EL (cell line): Measurements from ENCODE around the gene FZR1.
"Not testable (repeated sequence)": the region's sequence is repeated elsewhere in the genome, so short reads cannot be mapped to it uniquely, and the experiment has no call there.

Experiments
- DNase-seq: peaks from one replicate; pipeline ENCODE4 v3.0.0-alpha.2; 2016

Gene FZR1

DNA sequence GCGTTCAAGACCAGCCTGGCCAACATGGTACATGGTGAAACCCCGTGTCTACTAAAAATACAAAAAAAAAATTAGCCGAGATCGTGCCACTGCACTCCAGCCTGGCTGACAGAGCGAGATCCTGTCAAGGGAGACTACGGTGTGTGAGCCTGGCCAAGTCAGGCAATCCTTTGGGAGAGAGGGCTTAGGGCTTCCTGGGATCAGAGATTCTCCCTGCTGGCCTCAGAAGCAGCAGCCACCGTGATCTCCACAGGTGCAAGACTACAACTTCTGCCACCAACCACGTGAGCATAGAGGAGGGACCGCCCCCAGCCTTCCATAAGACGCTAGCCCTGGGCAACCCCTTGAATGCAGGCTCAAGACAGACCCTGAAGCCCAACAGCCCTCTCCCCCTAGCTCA, 43.7 kb downstream of the FZR1 start:
- DNase-seq: no peak

DNA sequence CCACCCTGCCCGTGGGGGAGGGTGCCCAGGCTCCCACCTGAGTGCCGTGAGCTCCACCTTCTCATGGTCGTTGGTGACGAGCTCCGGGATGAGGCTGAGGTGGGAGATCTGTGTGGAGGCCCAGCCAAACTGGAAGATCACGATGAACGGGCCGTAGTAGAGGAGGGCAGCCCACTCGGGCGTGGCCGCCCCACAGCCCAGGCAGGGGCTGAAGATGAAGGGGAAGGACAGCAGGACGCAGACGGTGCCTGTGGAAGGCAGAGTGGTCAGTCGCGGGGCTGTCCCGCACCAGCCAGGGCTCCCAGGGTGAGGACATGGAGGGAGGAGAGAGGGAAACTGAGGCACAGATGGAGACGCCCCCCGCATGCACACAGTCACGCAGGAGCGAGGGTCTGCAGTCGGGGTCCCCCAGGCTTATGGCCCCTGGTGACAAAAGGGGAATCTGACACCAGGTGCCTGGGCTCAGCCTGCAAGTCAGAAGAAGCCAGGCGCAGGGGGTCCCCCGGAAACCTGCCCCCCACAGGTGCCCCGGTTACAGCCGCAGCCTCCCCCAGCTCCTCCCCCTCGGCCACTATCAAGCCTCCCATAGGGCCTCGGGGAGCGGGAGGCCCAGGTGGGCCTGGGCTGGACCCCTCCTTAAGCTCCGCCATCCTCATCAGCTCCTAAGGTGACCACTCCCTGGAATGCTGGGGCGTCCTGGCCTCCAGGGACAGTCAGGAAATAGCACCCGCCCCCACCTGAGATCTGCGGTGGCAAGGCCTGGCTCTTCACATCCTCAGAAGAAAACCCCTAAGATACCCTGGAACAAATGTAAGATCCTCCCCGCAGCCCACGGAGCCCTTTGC, 45.1 kb downstream of the FZR1 start:
- DNase-seq: no peak

DNA sequence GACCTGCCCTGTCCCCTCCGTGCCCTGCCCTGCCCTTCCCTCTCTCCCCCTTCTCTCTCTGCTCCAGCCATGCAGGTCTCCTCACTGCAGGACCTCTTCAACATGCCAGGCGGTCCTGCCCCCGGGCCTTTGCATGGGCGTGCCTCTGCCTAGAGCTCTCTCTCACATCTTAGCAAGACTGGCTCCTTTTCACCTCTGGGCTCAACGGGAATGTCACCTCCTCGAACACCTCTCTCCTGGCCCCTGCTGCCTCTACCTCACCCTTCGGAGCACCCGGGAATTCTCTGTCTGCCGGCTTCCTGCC, 45.6 kb downstream of the FZR1 start:
- DNase-seq: no peak

DNA sequence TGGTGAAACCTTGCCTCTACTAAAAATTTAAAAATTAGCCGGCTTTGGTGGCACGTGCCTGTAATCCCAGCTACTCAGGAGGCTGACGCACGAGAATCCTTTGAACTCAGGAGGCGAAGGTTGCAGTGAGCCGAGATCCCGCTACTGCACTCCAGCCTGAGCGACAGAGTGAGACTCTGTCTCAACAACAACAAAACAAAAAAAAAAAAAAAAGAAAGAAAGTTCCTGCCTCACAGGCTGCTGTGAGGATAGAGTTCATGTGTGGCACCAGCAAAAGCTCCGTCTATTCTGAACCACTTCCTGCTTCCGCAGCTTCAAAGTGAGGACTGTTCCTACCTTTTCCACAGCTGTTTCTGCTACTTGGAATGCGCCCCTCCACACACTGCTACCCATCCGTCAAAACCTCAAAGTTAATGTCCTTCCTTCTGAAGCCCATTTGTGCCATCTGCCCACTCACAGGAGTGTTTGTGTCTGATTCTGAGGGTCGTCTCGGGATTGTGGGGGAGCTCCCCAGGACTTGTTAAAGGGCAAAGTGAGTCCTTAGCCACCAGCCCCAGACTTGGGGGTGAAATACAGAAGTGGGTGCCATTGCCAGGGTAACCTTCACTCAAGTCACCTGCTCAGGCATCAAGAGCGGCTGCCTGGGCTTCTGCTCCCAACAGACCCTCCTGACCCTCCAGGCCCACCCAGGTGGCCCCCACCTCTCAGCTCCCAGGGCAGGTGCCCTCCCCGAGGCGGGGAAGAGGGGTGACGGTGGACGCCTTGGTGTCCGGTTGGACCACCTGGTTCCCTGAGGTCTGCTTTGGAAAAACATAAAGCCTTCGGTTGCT, 48.4 kb downstream of the FZR1 start:
- DNase-seq: no peak

DNA sequence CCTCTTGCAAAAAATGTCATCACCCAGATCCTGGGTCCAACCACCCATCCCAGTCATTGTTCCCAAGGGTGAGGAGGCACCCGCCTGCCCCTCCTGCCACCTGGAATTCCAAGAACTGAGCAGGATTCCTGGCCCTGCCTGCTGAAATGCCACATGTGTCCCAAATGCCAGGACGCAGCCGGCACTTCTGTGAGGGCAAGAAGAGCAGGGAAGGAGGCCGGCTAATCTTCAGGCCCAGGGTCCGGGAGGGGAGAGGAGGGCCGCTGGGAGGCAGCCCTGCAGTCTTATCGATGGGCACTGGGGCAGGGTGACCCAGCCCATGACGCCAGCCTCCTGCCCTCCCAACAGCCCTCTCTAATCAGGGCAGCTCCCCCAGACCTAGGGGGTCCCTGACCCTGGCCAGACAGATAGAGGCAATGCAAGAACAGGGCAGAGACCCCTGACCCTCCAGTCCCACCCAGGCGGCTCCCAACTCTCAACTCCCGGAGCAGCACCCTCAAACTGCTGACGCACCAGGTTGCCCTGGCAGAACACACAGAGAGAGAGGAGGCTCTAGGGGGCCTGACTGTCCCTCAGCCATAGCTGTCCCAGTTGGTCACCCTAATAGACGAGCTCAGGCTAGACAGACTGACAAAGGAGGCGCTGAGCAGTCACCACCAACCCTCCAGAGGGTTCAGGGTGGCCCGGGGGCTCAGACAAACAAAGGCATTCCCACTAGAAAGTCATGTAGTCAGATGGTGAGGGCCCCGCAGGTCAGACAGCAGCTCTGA, 49.7 kb downstream of the FZR1 start:
- no peak for DNase-seq

DNA sequence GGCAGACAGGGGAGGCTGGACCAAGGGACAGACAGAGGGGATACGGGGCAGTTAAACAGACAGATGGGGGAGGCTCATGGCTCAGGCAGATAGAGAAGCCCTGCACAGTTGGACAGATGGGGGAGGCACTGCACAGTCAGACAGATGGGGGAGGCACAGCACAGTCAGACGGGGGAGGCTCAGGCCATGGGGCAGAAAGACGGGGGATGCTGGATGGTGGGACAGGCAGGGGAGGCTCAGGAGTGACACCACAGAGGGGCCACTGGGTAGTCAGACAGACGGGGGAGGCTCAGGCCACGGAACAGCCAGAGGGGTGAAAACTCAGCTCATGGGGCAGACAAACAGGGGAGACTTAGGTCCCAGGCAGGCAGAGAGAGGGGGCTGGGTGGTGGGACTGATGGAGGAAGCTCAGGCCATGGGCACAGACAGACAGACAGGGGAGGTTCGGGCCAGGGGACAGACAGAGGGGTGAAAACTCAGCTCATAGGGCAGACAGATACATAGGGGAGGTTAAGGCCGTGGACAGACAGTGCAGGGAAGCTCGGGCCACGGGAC, 50.4 kb downstream of the FZR1 start:
- DNase-seq: no peak

DNA sequence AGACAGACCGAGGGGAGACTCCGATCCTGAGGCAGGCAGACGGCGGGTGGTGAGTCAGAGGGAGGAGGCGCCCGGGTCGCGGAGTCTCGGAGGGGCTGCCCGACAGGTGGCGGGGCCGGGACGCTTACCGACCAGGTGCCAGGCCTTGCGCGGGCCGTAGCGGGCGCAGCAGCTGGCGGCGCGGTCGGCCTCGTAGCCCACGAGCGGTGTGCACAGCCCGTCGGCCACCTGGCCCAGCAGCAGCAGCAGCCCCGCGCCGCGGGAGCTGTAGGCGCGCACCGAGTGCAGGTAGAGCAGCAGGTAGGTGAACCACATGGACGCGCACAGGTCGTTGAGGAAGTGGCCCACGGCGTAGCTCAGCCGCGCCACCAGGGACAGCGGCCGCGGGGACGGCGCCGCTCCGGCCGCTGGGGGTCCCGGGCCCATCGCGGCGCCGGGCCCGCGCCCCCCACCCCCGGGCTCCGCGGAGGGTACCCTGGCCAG, 50.9 kb downstream of the FZR1 start:
- DNase-seq: peak; percentile 61

DNA sequence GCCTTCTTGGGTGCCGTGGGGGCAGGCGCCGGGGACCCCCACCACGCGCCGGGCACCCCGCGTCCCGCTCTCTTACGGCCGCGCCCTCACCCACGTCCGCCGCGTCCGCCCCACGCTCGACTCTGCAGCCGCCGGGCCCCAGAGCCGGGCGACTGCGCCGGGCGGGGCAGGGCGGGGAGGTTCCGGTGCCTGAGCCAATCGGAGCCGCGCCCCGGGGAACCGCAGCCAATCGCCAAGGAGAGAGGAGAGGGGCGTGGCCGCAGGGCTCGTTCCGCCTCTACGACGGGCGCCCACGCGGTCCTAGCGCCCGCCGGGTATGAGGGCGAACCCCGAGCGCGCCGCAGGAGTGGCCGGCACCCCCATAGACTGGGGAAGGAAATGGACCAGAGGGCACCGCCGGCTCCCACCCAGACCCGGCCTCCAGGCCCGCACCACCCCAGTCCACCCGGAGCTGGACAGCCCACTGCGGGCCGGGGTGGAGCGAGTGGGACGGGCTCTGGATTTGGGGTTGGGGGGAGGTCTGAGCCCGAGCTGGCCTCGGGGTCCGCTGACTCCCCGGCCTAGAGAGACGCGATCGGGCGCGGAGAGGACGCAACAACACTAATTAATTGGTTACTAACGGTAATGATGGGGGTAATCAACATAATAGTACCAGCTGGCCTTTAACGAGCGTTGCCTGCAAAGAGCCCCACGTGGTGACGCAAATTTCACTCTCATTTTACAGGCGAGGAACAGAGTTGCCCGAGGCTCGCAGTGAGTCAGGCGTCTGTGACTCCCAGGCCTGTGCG, 51.5 kb downstream of the FZR1 start, which contains the start of gene MFSD12:
TSS of gene MFSD12 (minus strand) at position 126 of the 788 bp plus-strand sequence. CDS start 183 bp downstream, outside the sequence.
- peak; percentile 95 for DNase-seq

DNA sequence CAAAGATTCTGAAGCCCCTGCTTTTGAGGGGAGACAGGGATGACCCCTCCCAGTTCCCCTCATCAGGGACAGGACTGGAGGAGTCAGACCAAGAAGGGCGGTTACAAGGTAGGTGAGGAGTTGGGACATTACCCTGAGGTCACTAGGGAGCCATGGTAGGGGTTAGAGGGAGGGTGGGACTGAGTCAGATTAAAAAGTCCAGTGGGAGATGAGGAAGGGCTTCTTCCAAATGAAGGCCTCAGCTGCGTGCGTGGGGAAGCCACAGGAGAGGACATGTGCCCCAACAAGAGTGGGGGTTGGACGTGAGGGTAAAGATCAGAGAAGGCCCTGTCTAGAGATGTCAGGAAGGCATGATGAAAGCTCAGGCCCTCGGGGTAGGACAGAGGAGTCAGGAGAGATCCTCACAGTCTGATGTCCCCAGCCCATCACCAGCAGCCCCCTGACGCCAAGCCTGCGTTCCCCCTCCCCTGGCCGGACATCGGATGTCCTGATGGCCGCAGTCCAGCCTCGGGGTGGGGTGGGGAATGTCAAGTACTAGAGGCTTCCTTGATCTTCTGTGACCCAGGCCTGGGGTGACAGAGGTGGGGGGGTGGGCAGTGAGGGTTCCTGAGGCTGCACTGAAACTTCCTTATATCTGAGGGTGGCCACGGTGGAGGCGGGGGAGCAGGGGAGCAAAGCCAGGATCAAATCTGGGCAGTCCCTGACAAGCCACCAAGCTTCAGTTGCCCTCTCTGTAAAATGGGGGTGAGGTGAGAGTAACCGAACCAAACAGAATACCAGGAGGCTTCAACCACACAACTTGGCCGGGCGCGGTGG, 57.8 kb downstream of the FZR1 start:
- no peak for DNase-seq

DNA sequence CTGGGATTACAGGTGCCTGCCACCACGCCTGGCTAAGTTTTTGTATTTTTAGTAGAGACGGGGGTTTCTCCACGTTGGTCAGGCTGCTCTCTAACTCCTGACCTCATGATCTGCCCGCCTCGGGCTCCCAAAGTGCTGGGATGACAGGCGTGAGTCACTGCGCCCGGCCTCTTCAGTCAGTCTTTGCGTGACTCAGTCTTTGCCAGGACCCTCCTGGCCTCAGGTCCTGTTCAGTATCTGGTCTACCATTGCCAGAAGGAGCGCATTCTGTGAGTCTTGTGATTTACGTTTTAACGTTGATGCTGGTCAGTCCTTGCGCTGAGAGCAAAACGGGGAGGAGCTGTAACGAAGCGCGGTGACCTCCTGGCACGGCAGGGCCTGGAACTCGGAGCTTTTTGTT, 59.0 kb downstream of the FZR1 start:
- DNase-seq: peak; percentile 96

DNA sequence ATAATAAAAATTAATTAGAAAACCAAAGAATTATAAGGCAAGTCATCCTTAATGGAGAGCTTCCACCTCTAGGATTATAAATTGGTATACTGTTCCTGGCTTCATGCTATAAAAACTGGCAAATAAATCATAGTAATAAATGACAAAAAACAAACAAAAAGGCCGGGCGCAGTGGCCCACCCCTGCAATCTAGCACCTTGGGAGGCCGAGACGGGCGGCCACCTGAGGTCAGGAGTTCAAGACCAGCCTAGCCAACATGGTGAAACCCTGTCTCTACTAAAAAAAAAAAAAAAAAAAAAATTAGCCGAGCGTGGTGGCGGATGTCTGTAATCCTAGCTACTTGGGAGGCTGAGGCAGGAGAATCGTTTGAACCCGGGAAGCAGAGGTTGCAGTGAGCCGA, 63.9 kb downstream of the FZR1 start:
- not testable (repeated sequence) for DNase-seq

DNA sequence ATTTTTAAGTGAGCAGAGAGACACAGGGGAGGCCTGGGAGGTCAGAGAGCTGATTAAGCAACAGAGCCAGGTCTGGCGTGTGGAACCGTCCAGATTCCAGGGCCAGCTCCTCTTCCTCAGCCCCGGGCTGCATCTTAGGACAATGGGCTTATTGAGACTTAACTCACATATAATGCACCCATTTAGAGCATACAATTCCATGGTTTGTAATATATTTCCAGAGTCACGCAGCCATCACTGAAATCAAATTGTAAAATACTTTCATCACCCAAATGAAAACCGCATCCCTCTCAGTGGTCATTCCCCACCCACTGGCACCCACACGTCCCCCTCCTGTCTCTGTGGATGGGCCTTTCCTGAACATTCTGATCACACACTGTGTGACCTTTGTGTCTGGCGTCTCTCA, 64.5 kb downstream of the FZR1 start:
- no peak for DNase-seq

DNA sequence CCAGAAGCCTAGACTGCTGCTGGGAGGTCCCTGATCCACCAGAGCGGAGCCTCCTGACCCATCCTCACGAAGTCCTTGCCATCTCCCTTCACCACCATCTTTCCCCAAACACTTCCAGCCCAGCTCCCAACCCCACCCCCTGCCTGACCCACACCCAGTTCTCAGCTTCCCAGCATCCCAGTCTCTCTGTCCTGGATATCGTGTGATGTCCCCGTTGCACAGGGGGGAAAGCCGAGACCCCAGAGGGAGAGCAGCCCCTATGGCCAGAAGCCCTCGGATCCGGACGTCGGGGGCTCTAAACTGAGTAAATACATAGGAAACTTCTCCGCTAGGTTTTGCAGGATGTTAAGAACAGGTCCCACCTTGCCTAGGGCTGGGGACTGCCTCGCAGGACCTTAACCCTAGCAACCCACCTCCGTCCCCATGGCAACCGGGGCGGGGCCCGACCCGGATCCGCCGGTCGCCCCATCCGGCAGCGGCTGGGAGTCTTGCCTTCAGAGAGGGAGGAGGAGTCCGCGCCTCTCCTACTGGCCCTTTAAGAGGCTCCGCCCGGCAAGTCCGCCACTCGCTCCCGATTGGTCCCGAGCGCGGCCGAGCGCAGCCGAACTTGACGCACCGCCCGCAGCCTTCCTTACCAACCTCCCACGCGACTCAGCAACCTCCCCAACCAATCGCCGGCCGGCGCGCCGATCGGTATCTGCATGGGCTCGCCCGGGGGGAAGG, 66.2 kb downstream of the FZR1 start:
- peak; percentile 100 for DNase-seq

DNA sequence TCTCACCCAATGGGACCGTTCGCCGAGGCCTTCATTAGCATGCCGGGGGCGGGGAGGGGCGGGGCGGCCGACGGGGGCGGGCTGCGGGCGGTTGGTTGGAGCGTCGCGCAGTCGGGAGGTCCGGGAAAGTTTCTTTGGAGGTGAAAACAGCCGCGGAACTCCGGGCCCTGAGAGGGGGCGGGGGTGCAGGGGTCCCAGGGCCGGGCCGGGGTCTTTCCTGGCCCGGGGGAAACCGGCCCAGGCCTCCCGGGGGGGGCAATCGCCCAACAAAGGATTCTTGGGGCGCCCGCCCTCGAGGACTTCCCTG, 66.7 kb downstream of the FZR1 start, which contains the start of gene HMG20B:
TSS of gene HMG20B (plus strand) at position 90 of the 307 bp plus-strand sequence. CDS start 366 bp downstream, outside the sequence.
- no peak for DNase-seq

DNA sequence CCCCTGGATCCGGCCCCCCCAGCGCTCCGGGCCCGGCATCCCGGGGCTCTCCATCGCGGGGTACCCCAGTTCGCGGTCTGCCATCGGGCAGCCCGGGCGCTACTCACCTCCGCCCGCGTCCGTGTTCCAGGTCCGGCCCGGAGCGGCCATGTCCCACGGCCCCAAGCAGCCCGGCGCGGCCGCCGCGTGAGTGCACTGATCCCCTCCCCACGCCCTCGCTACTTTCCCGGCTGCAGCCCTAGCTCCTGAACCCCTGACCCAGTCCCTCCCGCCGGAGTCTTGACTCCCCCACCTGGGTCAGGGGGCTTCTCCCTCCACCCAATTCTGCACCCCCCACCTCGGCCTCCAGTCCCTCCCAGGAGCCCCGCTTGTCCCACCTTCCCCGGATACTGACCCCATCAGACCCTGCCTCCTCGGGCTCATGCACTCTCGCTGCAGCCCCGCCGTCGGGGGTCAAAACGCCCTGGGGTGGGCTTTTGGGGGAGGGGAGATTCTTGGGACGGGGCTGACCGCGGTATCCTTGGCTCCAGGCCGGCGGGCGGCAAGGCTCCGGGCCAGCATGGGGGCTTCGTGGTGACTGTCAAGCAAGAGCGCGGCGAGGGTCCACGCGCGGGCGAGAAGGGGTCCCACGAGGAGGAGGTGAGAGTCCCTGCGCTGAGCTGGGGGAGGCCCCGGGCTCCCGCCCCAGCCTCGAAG, 67.2 kb downstream of the FZR1 start:
- DNase-seq: no peak

DNA sequence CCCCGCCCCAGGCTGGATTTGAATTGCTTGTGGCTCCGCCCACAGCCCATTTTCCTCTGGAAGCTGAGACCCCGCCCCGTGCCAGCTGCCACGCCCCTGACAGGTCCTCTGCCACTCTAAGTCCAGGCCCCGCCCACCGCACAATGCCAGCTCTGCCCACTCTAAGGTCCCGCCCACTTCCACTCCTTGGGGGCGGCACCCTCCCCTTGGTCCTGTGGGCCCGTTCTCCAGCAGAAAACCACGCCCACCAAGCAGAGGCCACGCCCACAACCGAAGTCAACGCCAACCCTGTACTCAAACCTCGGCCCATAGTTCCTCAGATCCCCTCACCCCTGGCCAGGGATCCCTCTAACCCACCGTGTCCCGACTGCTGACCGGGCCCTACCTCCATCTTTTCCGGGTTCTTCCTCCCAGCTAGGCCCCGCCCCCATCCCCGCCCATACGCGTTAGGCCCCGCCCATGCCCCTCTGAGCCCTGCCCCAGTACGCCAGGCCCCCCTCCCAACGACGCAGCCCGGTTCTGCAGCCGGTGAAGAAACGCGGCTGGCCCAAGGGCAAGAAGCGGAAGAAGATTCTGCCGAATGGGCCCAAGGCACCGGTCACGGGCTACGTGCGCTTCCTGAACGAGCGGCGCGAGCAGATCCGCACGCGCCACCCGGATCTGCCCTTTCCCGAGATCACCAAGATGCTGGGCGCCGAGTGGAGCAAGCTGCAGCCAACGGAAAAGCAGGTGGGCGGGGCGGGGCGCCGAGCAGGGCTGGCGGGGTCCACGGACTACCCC, 67.9 kb downstream of the FZR1 start:
- DNase-seq: peak; percentile 96

DNA sequence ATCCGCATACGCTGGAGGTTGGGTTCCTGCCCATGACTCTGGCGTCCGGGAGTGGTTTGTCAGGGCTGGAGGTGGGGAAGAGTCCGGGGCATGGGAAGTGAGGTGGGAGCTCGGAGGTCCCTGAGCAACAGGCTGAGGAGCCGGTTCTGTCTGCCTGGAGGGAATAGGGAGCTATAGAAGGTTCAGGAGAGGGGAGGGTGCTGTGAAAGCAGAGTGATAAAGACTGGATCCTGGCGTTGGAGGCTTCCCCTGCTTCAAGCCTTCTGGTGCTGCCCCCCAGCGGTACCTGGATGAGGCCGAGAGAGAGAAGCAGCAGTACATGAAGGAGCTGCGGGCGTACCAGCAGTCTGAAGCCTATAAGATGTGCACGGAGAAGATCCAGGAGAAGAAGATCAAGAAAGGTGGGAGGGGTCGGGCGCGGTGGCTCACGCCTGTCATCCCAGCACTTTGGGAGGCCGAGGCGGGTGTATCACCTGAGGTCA, 69.2 kb downstream of the FZR1 start:
- no peak for DNase-seq

DNA sequence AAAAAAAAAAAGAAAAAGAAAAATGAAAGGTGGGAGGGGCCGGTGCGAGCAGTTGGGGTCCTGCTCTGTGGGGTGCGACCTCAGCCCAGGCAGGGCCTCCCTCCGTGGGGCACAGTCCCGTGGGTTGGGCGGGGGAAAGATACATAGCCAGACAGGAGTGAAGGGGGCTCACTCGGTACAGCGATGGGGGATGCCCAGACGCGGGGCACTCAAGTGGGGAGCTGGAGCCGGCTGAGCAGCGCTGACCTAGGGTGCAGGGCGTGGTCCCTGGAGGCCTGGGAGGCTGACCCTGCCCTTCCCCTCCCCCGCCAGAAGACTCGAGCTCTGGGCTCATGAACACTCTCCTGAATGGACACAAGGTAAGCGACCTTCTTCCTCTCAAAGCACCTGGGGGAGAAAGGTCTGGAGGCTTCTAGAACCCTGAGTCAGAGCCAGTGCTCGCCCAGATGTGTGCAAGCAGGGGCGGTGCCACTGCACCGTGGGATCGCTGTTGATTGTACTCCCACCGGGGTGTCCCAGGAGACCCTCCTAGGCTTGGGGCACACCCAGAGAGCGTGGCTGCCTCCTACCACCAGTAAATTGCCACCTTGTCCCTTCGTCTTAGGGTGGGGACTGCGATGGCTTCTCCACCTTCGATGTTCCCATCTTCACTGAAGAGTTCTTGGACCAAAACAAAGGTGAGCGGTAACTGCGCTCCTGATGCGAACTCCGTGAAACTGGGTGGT, 70.0 kb downstream of the FZR1 start:
- DNase-seq: no peak
